ENCODE results near the gene MSH5. TPM values are rescaled to one million over a fixed set of nuclear protein-coding genes. Genes with fewer than 3 reads are reported as not detected.

The MSH5 gene
- total and polyA plus RNA-seq, 2 of the 13 experiments (the other 11 are each of a cell fraction or from before 2014, with no cell fraction given), result 10.2 to 38.7 TPM

DNA sequence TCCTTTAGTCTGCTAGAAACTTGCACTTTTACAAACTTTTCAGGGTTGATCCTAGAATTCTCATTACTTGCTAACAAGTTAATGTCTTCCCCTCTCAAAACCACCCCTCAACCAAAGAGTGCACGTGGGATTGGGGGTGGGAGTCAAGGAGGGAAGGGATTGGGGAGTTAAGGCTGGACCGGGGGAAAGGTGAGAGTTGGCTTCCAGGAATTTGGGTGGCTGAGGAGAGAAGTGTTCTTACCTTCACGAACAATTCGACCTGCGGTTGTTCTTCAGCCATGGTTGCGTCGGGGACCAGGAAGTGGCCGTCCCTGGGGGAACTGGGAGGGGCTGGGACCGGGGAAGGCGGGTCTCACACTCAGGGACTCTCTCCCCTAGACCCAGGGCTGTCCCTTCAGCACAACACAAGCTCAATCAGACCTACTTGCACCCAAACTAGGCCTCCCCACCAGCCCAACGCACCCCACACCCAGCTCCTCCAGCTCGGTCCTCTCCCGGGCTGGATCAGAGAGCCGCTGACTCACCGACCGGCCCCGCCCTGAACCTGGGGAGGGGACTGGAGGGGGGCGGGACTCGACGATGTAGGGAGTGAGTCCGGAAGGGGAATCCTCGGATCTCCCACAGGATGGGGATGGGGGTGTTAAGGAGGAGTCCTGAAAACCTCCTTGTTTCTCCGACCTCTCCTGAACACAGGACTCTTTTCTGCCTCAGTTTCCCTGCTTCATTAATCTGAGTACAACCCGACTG is 3.6 kb upstream of the MSH5 start, which contains the start of gene CLIC1 (continued):
- TF ChIP-seq ZNF883 (CRISPR knock-in tag; IDR thresholded peaks at IDR 0.05; ENCODE audit: not compliant biosample characterization) (peak; percentile 35), THAP11 (CRISPR knock-in tag; IDR thresholded peaks at IDR 0.05) (peak; percentile 78), NFYB (CRISPR knock-in tag; IDR thresholded peaks at IDR 0.05) (peak; percentile 26; the same call in 1 of the 2 replicates), ZNF550 (CRISPR knock-in tag; IDR thresholded peaks at IDR 0.05; ENCODE audit: borderline replicate concordance) (no peak), GABPA (IDR thresholded peaks at IDR 0.05; ENCODE audit: low read depth, low read length) (no peak), GABPA (CRISPR knock-in tag; IDR thresholded peaks at IDR 0.05; ENCODE audit: low read depth) (peak; percentile 67), ZNF333 (CRISPR knock-in tag; IDR thresholded peaks at IDR 0.05; ENCODE audit: borderline replicate concordance) (no peak; the same call in 1 of the 2 replicates), PAWR (CRISPR knock-in tag; IDR thresholded peaks at IDR 0.05; ENCODE audit: borderline replicate concordance) (no peak), ZNF292 (CRISPR knock-in tag; IDR thresholded peaks at IDR 0.05; ENCODE audit: borderline replicate concordance, low read depth) (no peak; the same call in 1 of the 2 replicates), BRCA1 (CRISPR knock-in tag; IDR thresholded peaks at IDR 0.05) (no peak; the same call in 1 of the 2 replicates), ZNF510 (CRISPR knock-in tag; IDR thresholded peaks at IDR 0.05; ENCODE audit: low read depth) (no peak), IKZF1 (IDR thresholded peaks at IDR 0.05) (no peak), CHCHD3 (CRISPR knock-in tag; IDR thresholded peaks at IDR 0.05) (no peak), CREB1 (IDR thresholded peaks at IDR 0.05) (no peak), CREB1 (CRISPR knock-in tag; IDR thresholded peaks at IDR 0.05) (0 out of 2 replicates have a peak, but pooled peaks have one; percentile 51)
- TF ChIP-seq, protein P1, sequence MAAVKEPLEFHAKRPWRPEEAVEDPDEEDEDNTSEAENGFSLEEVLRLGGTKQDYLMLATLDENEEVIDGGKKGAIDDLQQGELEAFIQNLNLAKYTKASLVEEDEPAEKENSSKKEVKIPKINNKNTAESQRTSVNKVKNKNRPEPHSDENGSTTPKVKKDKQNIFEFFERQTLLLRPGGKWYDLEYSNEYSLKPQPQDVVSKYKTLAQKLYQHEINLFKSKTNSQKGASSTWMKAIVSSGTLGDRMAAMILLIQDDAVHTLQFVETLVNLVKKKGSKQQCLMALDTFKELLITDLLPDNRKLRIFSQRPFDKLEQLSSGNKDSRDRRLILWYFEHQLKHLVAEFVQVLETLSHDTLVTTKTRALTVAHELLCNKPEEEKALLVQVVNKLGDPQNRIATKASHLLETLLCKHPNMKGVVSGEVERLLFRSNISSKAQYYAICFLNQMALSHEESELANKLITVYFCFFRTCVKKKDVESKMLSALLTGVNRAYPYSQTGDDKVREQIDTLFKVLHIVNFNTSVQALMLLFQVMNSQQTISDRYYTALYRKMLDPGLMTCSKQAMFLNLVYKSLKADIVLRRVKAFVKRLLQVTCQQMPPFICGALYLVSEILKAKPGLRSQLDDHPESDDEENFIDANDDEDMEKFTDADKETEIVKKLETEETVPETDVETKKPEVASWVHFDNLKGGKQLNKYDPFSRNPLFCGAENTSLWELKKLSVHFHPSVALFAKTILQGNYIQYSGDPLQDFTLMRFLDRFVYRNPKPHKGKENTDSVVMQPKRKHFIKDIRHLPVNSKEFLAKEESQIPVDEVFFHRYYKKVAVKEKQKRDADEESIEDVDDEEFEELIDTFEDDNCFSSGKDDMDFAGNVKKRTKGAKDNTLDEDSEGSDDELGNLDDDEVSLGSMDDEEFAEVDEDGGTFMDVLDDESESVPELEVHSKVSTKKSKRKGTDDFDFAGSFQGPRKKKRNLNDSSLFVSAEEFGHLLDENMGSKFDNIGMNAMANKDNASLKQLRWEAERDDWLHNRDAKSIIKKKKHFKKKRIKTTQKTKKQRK (IDR thresholded peaks at IDR 0.05; ENCODE audit: low read length), result no peak
- TF ChIP-seq, protein P2, sequence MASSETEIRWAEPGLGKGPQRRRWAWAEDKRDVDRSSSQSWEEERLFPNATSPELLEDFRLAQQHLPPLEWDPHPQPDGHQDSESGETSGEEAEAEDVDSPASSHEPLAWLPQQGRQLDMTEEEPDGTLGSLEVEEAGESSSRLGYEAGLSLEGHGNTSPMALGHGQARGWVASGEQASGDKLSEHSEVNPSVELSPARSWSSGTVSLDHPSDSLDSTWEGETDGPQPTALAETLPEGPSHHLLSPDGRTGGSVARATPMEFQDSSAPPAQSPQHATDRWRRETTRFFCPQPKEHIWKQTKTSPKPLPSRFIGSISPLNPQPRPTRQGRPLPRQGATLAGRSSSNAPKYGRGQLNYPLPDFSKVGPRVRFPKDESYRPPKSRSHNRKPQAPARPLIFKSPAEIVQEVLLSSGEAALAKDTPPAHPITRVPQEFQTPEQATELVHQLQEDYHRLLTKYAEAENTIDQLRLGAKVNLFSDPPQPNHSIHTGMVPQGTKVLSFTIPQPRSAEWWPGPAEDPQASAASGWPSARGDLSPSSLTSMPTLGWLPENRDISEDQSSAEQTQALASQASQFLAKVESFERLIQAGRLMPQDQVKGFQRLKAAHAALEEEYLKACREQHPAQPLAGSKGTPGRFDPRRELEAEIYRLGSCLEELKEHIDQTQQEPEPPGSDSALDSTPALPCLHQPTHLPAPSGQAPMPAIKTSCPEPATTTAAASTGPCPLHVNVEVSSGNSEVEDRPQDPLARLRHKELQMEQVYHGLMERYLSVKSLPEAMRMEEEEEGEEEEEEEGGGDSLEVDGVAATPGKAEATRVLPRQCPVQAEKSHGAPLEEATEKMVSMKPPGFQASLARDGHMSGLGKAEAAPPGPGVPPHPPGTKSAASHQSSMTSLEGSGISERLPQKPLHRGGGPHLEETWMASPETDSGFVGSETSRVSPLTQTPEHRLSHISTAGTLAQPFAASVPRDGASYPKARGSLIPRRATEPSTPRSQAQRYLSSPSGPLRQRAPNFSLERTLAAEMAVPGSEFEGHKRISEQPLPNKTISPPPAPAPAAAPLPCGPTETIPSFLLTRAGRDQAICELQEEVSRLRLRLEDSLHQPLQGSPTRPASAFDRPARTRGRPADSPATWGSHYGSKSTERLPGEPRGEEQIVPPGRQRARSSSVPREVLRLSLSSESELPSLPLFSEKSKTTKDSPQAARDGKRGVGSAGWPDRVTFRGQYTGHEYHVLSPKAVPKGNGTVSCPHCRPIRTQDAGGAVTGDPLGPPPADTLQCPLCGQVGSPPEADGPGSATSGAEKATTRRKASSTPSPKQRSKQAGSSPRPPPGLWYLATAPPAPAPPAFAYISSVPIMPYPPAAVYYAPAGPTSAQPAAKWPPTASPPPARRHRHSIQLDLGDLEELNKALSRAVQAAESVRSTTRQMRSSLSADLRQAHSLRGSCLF (CRISPR knock-in tag; IDR thresholded peaks at IDR 0.05; ENCODE audit: borderline replicate concordance), result no peak
- TF ChIP-seq, protein P3, sequence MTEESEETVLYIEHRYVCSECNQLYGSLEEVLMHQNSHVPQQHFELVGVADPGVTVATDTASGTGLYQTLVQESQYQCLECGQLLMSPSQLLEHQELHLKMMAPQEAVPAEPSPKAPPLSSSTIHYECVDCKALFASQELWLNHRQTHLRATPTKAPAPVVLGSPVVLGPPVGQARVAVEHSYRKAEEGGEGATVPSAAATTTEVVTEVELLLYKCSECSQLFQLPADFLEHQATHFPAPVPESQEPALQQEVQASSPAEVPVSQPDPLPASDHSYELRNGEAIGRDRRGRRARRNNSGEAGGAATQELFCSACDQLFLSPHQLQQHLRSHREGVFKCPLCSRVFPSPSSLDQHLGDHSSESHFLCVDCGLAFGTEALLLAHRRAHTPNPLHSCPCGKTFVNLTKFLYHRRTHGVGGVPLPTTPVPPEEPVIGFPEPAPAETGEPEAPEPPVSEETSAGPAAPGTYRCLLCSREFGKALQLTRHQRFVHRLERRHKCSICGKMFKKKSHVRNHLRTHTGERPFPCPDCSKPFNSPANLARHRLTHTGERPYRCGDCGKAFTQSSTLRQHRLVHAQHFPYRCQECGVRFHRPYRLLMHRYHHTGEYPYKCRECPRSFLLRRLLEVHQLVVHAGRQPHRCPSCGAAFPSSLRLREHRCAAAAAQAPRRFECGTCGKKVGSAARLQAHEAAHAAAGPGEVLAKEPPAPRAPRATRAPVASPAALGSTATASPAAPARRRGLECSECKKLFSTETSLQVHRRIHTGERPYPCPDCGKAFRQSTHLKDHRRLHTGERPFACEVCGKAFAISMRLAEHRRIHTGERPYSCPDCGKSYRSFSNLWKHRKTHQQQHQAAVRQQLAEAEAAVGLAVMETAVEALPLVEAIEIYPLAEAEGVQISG (CRISPR knock-in tag; IDR thresholded peaks at IDR 0.05), result peak; percentile 60

Measured in HepG2 (cell line).